ENCODE results near the gene EPG5. TPM values are rescaled to one million over a fixed set of nuclear protein-coding genes. Genes with fewer than 3 reads are reported as not detected.

The EPG5 gene
- total and polyA plus RNA-seq, 4 donors: 14.1 to 28.9 (median 22.4) TPM

DNA sequence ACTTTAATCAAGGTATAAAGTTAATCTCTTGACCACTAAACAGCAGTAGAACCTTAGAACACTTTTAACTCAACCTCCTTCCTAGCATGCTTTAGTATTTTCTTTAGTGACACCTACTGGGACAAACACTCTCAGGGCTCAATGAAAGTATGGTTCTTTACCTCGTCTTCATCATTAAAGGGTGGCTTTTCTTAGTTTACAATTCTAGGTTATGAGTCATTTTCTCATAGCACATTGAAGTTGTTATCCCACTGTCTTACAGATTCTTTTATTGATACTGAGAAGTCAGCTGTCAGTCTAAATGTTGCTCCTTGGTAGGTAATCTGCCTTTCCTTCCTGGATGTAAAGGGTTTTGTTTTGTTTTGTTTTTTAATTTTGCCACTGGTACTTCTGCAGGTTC is 103.7 kb downstream of the EPG5 start:
- DNase-seq (ENCODE audit: low read depth in 4 of 6, low spot score in 6 of 6): no peak
- no peak overlapping the region for H3K27ac ChIP-seq (ENCODE audit: low read depth, low read length)
- no peaks in the 10 kb centered on the region for H3K27me3 ChIP-seq (ENCODE audit: control insufficient read depth, insufficient read depth, low read length)
- no peaks in the 10 kb centered on the region for H3K9me3 ChIP-seq (ENCODE audit: control insufficient read depth, insufficient read depth, low read length)
- H3K36me3 ChIP-seq (ENCODE audit: control insufficient read depth, insufficient read depth, low read length): peaks cover 26% of the 10 kb centered on the region
- H3K4me1 ChIP-seq (ENCODE audit: control insufficient read depth, insufficient read depth, low read length): no peaks in the 10 kb centered on the region
- H3K4me3 ChIP-seq (ENCODE audit: low read depth, low read length): no peak overlapping the region
- WGBS (ENCODE audit: insufficient coverage): no CpG with 5 or more reads among the region's 1 CpG

DNA sequence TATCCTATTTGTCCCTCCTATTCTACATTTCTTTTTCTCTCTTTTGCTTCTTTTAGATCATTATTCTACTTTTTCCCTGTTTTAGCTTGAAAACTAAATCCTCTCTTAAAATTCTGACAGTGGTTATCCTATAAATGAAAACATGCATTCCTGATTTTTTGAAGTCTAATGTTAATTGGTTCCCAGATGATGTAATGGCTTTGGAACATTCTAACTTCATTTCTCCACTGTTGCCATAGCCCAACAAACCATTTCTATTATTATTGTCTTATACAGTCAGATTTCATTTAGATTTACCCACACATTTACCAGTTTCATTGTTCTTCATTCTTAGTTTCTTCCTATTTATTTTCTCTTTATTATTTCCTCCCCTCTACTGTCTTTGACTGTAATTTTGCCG is 105.2 kb downstream of the EPG5 start:
- WGBS (ENCODE audit: insufficient coverage): no CpG with 5 or more reads among the region's 1 CpG
- Histone ChIP-seq H3K4me1 (ENCODE audit: control insufficient read depth, insufficient read depth, low read length) (no peaks in the 10 kb centered on the region), H3K27me3 (ENCODE audit: control insufficient read depth, insufficient read depth, low read length) (no peaks in the 10 kb centered on the region), H3K4me3 (ENCODE audit: low read depth, low read length) (no peak overlapping the region), H3K27ac (ENCODE audit: low read depth, low read length) (no peak overlapping the region), H3K9me3 (ENCODE audit: control insufficient read depth, insufficient read depth, low read length) (no peaks in the 10 kb centered on the region), H3K36me3 (ENCODE audit: control insufficient read depth, insufficient read depth, low read length) (peaks cover 35% of the 10 kb centered on the region)
- no peak for DNase-seq (ENCODE audit: low read depth in 4 of 6, low spot score in 6 of 6)

DNA sequence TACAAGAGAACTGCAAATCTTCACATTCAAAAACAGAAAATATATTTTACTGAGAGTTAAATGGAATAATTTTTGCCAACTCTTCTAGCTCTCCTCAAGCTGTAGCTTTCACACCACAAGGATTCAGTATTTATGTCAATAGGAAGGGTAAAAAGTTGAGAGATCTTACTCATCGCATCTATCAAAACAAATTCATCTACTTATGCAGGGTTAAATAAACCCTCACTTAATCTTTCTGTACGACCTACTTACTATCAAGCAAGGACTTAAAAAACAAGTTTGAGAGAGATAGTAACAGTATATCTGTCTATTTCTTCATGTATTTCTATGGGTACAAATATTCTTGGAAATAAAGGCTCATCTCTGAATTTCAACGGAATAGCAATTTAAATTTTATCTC is 106.2 kb downstream of the EPG5 start:
- Histone ChIP-seq H3K9me3 (ENCODE audit: control insufficient read depth, insufficient read depth, low read length) (no peaks in the 10 kb centered on the region), H3K4me1 (ENCODE audit: control insufficient read depth, insufficient read depth, low read length) (no peaks in the 10 kb centered on the region), H3K27me3 (ENCODE audit: control insufficient read depth, insufficient read depth, low read length) (no peaks in the 10 kb centered on the region), H3K4me3 (ENCODE audit: low read depth, low read length) (no peak overlapping the region), H3K27ac (ENCODE audit: low read depth, low read length) (no peak overlapping the region), H3K36me3 (ENCODE audit: control insufficient read depth, insufficient read depth, low read length) (peaks cover 32% of the 10 kb centered on the region)
- no peak for DNase-seq (ENCODE audit: low read depth in 4 of 6, low spot score in 6 of 6)
- WGBS (ENCODE audit: insufficient coverage): no CpG with 5 or more reads among the region's 3 CpGs

DNA sequence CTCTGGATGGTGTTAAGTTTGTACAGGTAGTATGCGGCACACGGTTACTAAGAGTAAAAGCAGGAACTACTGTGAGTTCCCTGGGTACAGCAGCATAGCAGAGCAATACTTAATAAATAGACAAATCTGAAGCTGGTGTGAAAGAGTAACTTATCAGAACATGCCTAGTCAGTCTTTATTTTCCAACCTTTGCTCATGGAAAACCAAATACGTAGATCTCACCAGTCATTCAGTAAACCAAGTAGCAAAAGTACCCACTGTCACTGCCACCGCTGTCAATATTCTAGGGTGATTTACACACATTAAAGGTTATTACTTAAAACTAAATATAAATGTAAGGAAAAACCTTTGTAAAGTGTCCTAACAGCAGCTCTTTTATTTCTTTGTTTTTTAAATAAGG is 106.6 kb downstream of the EPG5 start:
- H3K36me3 ChIP-seq (ENCODE audit: control insufficient read depth, insufficient read depth, low read length): peaks cover 27% of the 10 kb centered on the region
- no peak for DNase-seq (ENCODE audit: low read depth in 4 of 6, low spot score in 6 of 6)
- no CpG with 5 or more reads among the region's 4 CpGs for WGBS (ENCODE audit: insufficient coverage)
- H3K9me3 ChIP-seq (ENCODE audit: control insufficient read depth, insufficient read depth, low read length): no peaks in the 10 kb centered on the region
- no peaks in the 10 kb centered on the region for H3K27me3 ChIP-seq (ENCODE audit: control insufficient read depth, insufficient read depth, low read length)
- no peak overlapping the region for H3K27ac ChIP-seq (ENCODE audit: low read depth, low read length)
- no peak overlapping the region for H3K4me3 ChIP-seq (ENCODE audit: low read depth, low read length)
- no peaks in the 10 kb centered on the region for H3K4me1 ChIP-seq (ENCODE audit: control insufficient read depth, insufficient read depth, low read length)

DNA sequence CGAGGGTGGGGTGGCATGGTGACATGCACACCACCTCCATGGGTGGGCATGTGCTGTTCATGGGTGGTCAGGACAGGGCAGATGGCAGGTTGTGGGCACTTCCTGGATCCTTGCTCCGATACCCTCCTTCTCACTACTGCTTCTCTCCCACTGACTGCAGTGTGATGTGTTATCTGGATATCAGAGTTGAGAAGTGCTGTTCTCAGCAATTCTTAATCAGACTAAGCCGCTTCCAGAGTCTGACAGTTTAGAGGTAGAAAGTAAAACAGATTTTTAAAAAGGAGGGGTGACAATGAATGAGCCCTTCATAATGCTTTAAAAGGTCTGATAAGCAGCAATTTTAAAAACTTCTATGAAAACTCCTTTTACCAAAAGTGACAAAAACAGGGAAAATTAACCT is 107.8 kb downstream of the EPG5 start:
- H3K27ac ChIP-seq (ENCODE audit: low read depth, low read length): no peak overlapping the region
- H3K9me3 ChIP-seq (ENCODE audit: control insufficient read depth, insufficient read depth, low read length): no peaks in the 10 kb centered on the region
- peaks cover 31% of the 10 kb centered on the region for H3K36me3 ChIP-seq (ENCODE audit: control insufficient read depth, insufficient read depth, low read length)
- no peak for DNase-seq (ENCODE audit: low read depth in 4 of 6, low spot score in 6 of 6)
- H3K27me3 ChIP-seq (ENCODE audit: control insufficient read depth, insufficient read depth, low read length): no peaks in the 10 kb centered on the region
- H3K4me1 ChIP-seq (ENCODE audit: control insufficient read depth, insufficient read depth, low read length): no peaks in the 10 kb centered on the region
- H3K4me3 ChIP-seq (ENCODE audit: low read depth, low read length): no peak overlapping the region
- no CpG with 5 or more reads among the region's 3 CpGs for WGBS (ENCODE audit: insufficient coverage)

DNA sequence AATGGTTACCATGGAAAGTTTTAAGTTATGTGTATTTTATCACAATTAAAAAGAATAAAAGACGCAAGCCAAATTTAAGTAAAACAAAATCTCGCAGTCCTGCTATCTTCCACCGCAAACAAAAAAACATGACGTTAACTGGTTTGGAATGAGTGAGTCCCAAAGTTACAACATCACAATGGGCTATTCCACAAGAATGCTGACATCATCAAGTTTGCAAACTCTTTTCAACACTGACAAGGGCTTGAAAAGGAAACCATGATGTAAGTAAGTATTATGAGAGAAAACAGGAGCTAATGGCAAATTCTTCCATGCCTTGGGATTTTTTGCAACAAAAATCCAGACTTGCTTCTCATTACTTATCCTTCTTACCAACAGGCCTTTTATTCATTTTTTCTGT is 110.6 kb downstream of the EPG5 start:
- Histone ChIP-seq H3K27me3 (ENCODE audit: control insufficient read depth, insufficient read depth, low read length) (no peaks in the 10 kb centered on the region), H3K27ac (ENCODE audit: low read depth, low read length) (no peak overlapping the region), H3K4me1 (ENCODE audit: control insufficient read depth, insufficient read depth, low read length) (no peaks in the 10 kb centered on the region), H3K9me3 (ENCODE audit: control insufficient read depth, insufficient read depth, low read length) (no peaks in the 10 kb centered on the region), H3K36me3 (ENCODE audit: control insufficient read depth, insufficient read depth, low read length) (peaks cover 37% of the 10 kb centered on the region), H3K4me3 (ENCODE audit: low read depth, low read length) (no peak overlapping the region)
- DNase-seq (ENCODE audit: low read depth in 4 of 6, low spot score in 6 of 6): no peak
- no CpG with 5 or more reads among the region's 4 CpGs for WGBS (ENCODE audit: insufficient coverage)

DNA sequence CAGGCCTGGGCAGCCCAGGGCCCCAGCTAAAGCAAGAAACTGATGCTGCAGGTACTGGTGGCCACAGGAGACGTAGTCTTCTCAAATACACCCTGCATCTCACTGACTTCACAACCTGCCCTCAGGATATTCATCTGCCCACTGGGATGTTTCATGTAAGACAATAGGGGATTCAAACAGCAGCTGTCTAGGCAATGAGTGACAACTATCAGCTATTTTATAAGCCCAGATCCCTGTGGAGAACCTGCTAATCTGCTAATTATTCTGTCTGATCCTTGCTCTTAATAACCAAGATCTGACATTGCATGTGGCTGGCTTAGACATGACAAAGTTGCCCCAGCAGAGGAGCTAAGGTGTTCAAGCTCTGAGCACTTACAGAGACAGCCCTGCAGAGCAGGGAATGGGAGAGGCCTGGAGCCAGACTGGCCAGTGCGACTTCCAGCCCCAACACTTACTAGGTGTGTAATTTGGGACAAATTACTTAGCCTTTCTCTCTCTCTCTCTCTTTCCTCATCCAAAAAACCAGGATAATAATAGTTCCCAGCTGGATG is 113.0 kb downstream of the EPG5 start:
- H3K9me3 ChIP-seq (ENCODE audit: control insufficient read depth, insufficient read depth, low read length): no peaks in the 10 kb centered on the region
- H3K4me3 ChIP-seq (ENCODE audit: low read depth, low read length): no peak overlapping the region
- WGBS (ENCODE audit: insufficient coverage): no CpG with 5 or more reads among the region's 2 CpGs
- no peak for DNase-seq (ENCODE audit: low read depth in 4 of 6, low spot score in 6 of 6)
- H3K4me1 ChIP-seq (ENCODE audit: control insufficient read depth, insufficient read depth, low read length): no peaks in the 10 kb centered on the region
- H3K27ac ChIP-seq (ENCODE audit: low read depth, low read length): no peak overlapping the region
- peaks cover 39% of the 10 kb centered on the region for H3K36me3 ChIP-seq (ENCODE audit: control insufficient read depth, insufficient read depth, low read length)
- no peaks in the 10 kb centered on the region for H3K27me3 ChIP-seq (ENCODE audit: control insufficient read depth, insufficient read depth, low read length)

DNA sequence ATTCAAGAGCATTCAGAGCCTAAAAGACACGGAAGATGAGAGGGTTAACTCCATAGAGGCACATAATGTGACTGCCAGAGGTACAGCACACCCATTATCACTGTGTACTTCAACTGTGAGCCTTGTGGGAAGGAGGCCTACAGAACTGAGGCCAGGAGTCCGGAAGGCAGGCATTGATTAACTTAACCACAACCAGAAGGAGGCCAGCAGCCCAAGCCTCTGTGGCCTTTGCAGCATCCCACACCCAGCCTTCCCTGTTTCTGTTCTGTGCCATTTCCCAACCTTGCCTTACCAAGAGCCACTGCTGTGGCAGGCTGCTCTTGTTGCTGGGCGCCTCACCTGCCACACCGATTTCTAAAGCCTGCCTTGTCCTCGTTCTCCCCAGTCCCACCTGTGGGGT is 114.5 kb downstream of the EPG5 start:
- no peaks in the 10 kb centered on the region for H3K27me3 ChIP-seq (ENCODE audit: control insufficient read depth, insufficient read depth, low read length)
- WGBS (ENCODE audit: insufficient coverage): 100% methylated on average over 4 of the region's 5 CpGs
- no peak for DNase-seq (ENCODE audit: low read depth in 4 of 6, low spot score in 6 of 6)
- H3K4me3 ChIP-seq (ENCODE audit: low read depth, low read length): no peak overlapping the region
- H3K27ac ChIP-seq (ENCODE audit: low read depth, low read length): no peak overlapping the region
- no peaks in the 10 kb centered on the region for H3K9me3 ChIP-seq (ENCODE audit: control insufficient read depth, insufficient read depth, low read length)
- H3K4me1 ChIP-seq (ENCODE audit: control insufficient read depth, insufficient read depth, low read length): no peaks in the 10 kb centered on the region
- peaks cover 34% of the 10 kb centered on the region for H3K36me3 ChIP-seq (ENCODE audit: control insufficient read depth, insufficient read depth, low read length)

DNA sequence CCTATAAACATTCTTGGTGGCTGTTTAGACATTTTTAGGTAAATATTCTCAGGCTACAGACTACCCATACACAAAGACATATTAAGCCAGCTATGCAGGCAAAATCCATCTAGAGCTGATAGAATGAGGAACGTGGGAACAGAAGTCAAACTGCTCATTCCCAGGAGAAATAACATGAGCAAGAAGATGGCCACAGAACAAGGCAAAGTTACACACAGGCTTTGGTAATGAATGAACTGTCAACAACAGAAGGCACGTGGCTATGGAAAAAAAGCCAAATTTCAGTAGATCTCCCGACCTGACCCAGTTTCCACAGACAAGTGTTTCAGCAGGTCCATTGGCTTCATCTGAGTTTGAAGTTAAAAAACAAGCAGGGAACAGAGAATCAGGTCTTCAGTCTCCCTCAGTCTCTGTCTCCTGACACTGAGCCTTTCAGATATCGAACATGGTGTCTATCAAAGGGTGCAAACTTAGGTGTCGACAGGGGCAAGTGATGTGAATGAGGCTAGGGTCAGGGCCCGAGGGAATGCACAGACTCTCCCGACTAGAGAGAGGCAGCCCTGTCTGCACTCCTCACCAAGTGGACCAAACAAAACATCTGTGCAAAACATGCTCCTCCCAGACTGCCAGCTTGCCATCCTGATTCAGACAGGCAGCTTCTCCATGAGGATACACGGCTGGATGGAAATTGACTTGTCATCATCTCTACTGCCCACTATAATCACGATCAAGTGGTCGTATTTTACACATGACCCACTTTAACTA is 115.8 kb downstream of the EPG5 start:
- no peaks in the 10 kb centered on the region for H3K4me1 ChIP-seq (ENCODE audit: control insufficient read depth, insufficient read depth, low read length)
- no peak for DNase-seq (ENCODE audit: low read depth in 4 of 6, low spot score in 6 of 6)
- H3K27me3 ChIP-seq (ENCODE audit: control insufficient read depth, insufficient read depth, low read length): no peaks in the 10 kb centered on the region
- H3K36me3 ChIP-seq (ENCODE audit: control insufficient read depth, insufficient read depth, low read length): peaks cover 30% of the 10 kb centered on the region
- WGBS (ENCODE audit: insufficient coverage): 68% methylated on average over 7 of the region's 10 CpGs
- H3K4me3 ChIP-seq (ENCODE audit: low read depth, low read length): no peak overlapping the region
- no peaks in the 10 kb centered on the region for H3K9me3 ChIP-seq (ENCODE audit: control insufficient read depth, insufficient read depth, low read length)
- H3K27ac ChIP-seq (ENCODE audit: low read depth, low read length): no peak overlapping the region

DNA sequence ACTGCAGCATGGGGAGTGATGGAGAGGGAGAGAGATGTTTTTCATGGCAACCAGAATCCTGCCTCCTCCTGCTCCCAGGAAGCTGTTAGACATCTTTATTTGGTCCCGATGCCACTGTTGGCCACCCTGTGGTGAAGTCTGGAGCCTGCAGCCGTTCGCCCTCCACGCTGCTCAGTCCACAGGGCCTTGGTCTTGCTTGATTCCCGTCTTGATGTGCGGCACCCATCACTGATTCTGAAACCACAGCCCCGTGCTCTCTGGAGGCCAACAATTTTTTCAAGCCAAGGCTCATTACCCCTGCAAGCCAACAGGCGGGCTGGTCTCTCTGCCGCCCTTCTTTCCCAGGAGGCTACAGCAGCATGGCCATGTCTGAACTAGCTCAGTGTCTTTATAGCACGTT is 117.1 kb downstream of the EPG5 start:
- Histone ChIP-seq H3K27ac (ENCODE audit: low read depth, low read length) (no peak overlapping the region), H3K36me3 (ENCODE audit: control insufficient read depth, insufficient read depth, low read length) (peaks cover 30% of the 10 kb centered on the region), H3K27me3 (ENCODE audit: control insufficient read depth, insufficient read depth, low read length) (no peaks in the 10 kb centered on the region), H3K9me3 (ENCODE audit: control insufficient read depth, insufficient read depth, low read length) (no peaks in the 10 kb centered on the region), H3K4me1 (ENCODE audit: control insufficient read depth, insufficient read depth, low read length) (no peaks in the 10 kb centered on the region), H3K4me3 (ENCODE audit: low read depth, low read length) (no peak overlapping the region)
- WGBS (ENCODE audit: insufficient coverage): 74% methylated on average over 10 of the region's 10 CpGs
- peak in 1 of 6 donors; percentile 51 for DNase-seq (ENCODE audit: low read depth in 4 of 6, low spot score in 6 of 6)
